MM.1S (cell line): ENCODE data around the gene COPB1.

Experiments used
- EZH2phosphoT487 ChIP-seq: fragments of 300-600 bp; sonication (generic); IDR thresholded peaks from 2 replicates; pipeline ENCODE4 v1.6.1; 2018; ENCODE audit warnings: antibody characterized with exemption, low read length
- TF ChIP-seq, protein P1 (sequence below): fragments of 300-600 bp; sonication (generic); IDR thresholded peaks from 2 replicates; pipeline ENCODE4 v1.5.1; 2016; ENCODE audit warnings: antibody characterized with exemption, low read length, mixed read lengths

DNA sequence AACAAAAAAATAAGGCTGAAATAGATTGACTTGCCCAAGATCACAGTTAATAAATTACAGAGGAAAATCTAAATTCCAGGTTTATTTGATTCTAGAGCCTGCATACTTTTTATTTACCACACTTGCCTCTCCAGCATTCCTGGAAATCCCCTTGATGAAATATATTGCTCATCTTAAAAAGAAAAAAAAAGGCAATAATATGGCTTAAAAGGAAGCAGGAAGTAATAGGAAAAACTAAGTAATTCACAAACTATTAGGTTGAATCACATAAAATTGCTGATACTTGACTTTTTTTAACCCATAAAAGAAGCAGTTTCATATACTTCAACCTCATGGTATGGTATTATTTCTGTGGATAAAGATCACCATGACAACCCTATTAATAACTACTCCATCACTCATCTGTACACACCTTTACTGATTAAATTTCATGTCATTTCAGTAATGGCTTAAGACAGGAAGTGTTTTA is 52.9 kb downstream of the COPB1 start:
- TF ChIP-seq, protein P1, sequence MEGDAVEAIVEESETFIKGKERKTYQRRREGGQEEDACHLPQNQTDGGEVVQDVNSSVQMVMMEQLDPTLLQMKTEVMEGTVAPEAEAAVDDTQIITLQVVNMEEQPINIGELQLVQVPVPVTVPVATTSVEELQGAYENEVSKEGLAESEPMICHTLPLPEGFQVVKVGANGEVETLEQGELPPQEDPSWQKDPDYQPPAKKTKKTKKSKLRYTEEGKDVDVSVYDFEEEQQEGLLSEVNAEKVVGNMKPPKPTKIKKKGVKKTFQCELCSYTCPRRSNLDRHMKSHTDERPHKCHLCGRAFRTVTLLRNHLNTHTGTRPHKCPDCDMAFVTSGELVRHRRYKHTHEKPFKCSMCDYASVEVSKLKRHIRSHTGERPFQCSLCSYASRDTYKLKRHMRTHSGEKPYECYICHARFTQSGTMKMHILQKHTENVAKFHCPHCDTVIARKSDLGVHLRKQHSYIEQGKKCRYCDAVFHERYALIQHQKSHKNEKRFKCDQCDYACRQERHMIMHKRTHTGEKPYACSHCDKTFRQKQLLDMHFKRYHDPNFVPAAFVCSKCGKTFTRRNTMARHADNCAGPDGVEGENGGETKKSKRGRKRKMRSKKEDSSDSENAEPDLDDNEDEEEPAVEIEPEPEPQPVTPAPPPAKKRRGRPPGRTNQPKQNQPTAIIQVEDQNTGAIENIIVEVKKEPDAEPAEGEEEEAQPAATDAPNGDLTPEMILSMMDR, result no peak
- no peak for TF ChIP-seq EZH2phosphoT487
